ENCODE data around the gene TUBB2B. TPM values are rescaled to one million over a fixed set of nuclear protein-coding genes. Genes with fewer than 3 reads are reported as not detected.
A peak's percentile ranks its signal among the peaks of the same experiment; 100 is the strongest.

TUBB2B gene
- total and polyA plus RNA-seq, 4 donors = 0.85 to 4.3 (median 2.6) TPM

DNA sequence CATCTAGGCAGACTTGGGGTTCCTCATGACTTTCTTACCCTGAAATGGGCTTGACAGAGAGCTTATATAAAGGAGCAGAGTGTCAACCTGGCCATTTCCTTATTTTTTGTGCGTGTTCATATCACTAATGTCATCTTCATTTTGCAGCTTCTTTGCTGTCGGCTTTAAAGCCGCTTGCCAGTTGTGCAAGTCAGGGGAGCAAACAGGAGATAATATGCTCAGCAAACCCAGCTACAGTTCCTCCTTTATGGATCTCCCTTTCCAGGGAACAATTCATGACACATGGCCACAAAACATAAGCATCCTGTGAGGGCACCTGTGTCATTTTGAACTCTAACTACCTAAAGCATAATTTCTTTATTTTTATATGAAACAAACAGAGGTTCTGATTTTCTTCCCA, 6.5 kb upstream of the TUBB2B start:
- WGBS, 2 donors = 63 to 76% methylated on average over 3 of the region's 3 CpGs

DNA sequence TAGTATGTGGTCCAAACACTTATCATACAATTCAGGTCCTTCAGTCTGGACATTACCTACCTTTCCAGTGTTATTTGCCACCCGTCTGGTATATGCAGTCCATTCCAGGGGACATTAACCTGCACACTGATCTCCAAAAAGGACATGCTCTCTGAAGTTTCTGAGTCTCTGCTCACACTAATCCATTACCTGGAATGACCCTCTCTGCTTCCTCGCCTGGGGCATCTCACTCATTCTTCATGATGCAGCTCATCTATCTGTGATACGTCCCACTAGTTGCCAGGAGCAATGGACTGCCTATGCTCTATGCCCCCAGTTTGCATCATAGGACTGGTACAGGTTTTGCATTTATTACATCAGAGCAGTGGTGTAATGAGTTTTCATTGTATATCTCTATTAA, 5.9 kb upstream of the TUBB2B start:
- DNase-seq (no peak), ATAC-seq (ENCODE audit: insufficient read depth, low FRiP score) (no peak)
- no peak overlapping the region for H3K27ac ChIP-seq (ENCODE audit: low read depth in 1 of 2, low read length in 1 of 2)
- peaks cover 0 to 33% (median 10%) of the 10 kb centered on the region in 5 donors for H3K4me1 ChIP-seq (ENCODE audit: control insufficient read depth in 5 of 5, insufficient read depth in 5 of 5, low read length in 5 of 5)
- H3K27me3 ChIP-seq (ENCODE audit: control insufficient read depth in 3 of 3, insufficient read depth in 3 of 3, low read length in 2 of 3) = peaks cover 2 to 44% (median 25%) of the 10 kb centered on the region in 3 donors
- 89 to 92% methylated on average over 3 of the region's 3 CpGs for WGBS, 2 donors
- peaks cover 0 to 2% (median 0%) of the 10 kb centered on the region in 4 donors for H3K9me3 ChIP-seq (ENCODE audit: control insufficient read depth in 4 of 4, insufficient read depth in 3 of 4, low read length in 3 of 4)
- TF ChIP-seq, protein P1, sequence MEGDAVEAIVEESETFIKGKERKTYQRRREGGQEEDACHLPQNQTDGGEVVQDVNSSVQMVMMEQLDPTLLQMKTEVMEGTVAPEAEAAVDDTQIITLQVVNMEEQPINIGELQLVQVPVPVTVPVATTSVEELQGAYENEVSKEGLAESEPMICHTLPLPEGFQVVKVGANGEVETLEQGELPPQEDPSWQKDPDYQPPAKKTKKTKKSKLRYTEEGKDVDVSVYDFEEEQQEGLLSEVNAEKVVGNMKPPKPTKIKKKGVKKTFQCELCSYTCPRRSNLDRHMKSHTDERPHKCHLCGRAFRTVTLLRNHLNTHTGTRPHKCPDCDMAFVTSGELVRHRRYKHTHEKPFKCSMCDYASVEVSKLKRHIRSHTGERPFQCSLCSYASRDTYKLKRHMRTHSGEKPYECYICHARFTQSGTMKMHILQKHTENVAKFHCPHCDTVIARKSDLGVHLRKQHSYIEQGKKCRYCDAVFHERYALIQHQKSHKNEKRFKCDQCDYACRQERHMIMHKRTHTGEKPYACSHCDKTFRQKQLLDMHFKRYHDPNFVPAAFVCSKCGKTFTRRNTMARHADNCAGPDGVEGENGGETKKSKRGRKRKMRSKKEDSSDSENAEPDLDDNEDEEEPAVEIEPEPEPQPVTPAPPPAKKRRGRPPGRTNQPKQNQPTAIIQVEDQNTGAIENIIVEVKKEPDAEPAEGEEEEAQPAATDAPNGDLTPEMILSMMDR (IDR thresholded peaks at IDR 0.05; ENCODE audit: control extremely low read depth, extremely low read depth) = no peak
- no peak overlapping the region for H3K9ac ChIP-seq (ENCODE audit: insufficient read depth in 1 of 2, low read length in 2 of 2)
- no peaks in the 10 kb centered on the region for H3K36me3 ChIP-seq (ENCODE audit: control insufficient read depth in 4 of 4, insufficient read depth in 4 of 4, low read length in 4 of 4)
- no peak overlapping the region for H3K4me3 ChIP-seq

More for the DNA sequence above, 6.5 kb upstream of the TUBB2B start:
- Histone ChIP-seq H3K27ac (ENCODE audit: low read depth in 1 of 2, low read length in 1 of 2) (no peak overlapping the region), H3K4me1 (ENCODE audit: control insufficient read depth in 5 of 5, insufficient read depth in 5 of 5, low read length in 5 of 5) (peaks cover 0 to 30% (median 9%) of the 10 kb centered on the region in 5 donors), H3K27me3 (ENCODE audit: control insufficient read depth in 3 of 3, insufficient read depth in 3 of 3, low read length in 2 of 3) (peaks cover 2 to 40% (median 20%) of the 10 kb centered on the region in 3 donors), H3K36me3 (ENCODE audit: control insufficient read depth in 4 of 4, insufficient read depth in 4 of 4, low read length in 4 of 4) (no peaks in the 10 kb centered on the region), H3K9me3 (ENCODE audit: control insufficient read depth in 4 of 4, insufficient read depth in 3 of 4, low read length in 3 of 4) (peaks cover 0 to 2% (median 0%) of the 10 kb centered on the region in 4 donors), H3K4me3 (no peak overlapping the region), H3K9ac (ENCODE audit: insufficient read depth in 1 of 2, low read length in 2 of 2) (no peak overlapping the region)
- no peak for ATAC-seq (ENCODE audit: insufficient read depth, low FRiP score)
- TF ChIP-seq, protein P1 (IDR thresholded peaks at IDR 0.05; ENCODE audit: control extremely low read depth, extremely low read depth) = no peak
- DNase-seq = no peak

DNA sequence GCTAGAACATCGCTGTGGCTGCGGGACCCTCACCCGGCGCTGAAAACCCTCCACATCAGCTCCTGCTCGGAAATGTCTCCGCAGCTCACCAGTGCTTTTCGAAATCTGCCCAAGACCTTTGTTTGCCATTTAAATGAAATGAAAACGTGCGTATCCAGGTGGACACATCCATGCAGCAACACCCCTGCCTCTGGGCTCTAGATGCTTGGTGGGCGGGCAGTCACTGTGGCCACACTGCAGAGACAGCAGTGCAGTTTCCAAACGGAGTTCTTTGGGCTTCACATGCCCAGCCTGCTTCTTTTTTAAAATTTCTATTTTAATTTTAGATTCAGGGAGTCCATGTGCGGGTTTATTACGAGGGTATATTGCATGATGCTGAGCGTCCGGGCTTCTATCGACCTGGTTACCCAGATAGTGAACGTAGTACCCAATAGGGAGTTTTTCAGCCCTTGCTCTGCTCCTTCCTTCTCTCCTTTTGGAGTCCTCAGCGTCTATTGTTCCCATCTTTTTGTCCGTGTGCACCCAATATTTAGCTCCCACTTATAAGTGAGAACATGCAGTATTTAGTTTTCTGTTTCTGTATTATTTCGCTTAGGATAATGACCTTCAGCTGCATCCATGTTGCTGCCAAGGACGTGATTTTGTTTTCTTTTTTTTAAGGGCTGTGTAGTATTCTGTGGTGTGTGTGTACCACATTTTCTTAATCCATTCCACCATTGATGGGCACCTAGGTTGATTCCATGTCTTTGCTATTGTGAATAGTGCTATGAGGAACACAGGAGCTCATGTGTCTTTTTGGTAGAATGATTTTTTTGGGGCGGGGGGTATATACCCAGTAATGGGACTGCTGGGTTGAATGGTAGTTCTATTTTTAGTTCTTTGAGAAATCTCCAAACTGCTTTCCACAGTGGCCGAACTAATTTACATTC, 4.8 kb upstream of the TUBB2B start:
- peak overlapping the region in 1 of 2 donors; percentile 50 for H3K9ac ChIP-seq (ENCODE audit: insufficient read depth in 1 of 2, low read length in 2 of 2)
- H3K4me1 ChIP-seq (ENCODE audit: control insufficient read depth in 5 of 5, insufficient read depth in 5 of 5, low read length in 5 of 5) = peaks cover 0 to 43% (median 12%) of the 10 kb centered on the region in 5 donors
- H3K27me3 ChIP-seq (ENCODE audit: control insufficient read depth in 3 of 3, insufficient read depth in 3 of 3, low read length in 2 of 3) = peaks cover 7 to 52% (median 32%) of the 10 kb centered on the region in 3 donors
- H3K4me3 ChIP-seq = peak overlapping the region; percentile 15
- no peaks in the 10 kb centered on the region for H3K36me3 ChIP-seq (ENCODE audit: control insufficient read depth in 4 of 4, insufficient read depth in 4 of 4, low read length in 4 of 4)
- DNase-seq (peak in 1 of 3 donors; percentile 26), ATAC-seq (ENCODE audit: insufficient read depth, low FRiP score) (no peak)
- peaks cover 0 to 6% (median 0%) of the 10 kb centered on the region in 4 donors for H3K9me3 ChIP-seq (ENCODE audit: control insufficient read depth in 4 of 4, insufficient read depth in 3 of 4, low read length in 3 of 4)
- TF ChIP-seq, protein P1 (IDR thresholded peaks at IDR 0.05; ENCODE audit: control extremely low read depth, extremely low read depth) = no peak
- no peak overlapping the region for H3K27ac ChIP-seq (ENCODE audit: low read depth in 1 of 2, low read length in 1 of 2)
- 28 to 31% methylated on average over 23 of the region's 23 CpGs for WGBS, 2 donors
